ENCODE measurements around the gene MRTO4.
"Not testable (repeated sequence)": the region's sequence is repeated elsewhere in the genome, so short reads cannot be mapped to it uniquely, and the experiment has no call there.

The MRTO4 gene

DNA sequence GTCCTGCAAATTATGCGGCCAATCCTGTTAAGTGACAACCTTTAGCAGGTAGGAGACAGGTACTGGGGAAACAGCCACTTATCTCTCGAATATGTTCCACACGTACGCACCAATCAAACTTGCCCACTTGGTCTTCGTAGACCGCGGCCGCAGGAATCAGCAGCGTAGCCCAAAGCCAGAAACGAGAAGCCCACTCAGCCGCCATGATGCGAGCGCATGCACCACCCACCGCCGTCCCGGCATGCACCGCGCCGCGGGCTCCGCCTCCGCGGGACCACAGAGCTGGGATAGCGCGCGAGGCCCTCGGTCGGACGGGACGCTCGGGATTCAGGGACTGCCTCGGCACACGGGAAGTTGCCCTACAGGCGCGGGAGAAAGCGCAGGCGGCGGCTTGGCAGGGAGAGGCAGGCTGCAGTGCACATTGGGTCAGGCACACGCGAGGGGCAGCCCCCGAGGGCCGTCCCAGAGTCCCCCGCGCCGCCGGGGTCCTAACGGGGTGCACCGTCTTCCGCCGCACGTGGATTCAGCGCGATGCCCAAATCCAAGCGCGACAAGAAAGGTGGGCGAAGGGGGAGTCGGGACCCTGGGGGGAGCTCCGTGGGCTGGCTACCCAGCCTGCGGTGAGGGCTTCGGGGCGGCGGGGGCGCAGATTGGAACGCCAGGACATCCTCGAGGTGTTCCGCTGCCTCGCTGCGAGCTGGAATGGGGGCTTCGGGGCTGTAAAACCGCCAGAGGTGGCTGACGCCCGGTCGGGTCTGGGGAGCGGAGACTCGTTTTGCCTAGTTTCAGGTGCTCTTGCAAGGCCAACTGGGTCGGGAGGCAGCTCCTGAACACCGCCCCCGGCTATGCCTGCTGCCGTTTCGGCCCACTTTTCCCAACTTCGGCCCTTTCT lies at the start of gene MRTO4, which contains the start of gene EMC1:
Gene MRTO4, plus strand, starts transcription at position 501 of the 892 bp plus-strand sequence. Its CDS starts 31 bp downstream, at position 532.
Gene EMC1, minus strand, starts transcription at position 220 of the 892 bp plus-strand sequence. Its CDS starts 15 bp downstream, at position 205.
- peak; percentile 78 for DNase-seq

DNA sequence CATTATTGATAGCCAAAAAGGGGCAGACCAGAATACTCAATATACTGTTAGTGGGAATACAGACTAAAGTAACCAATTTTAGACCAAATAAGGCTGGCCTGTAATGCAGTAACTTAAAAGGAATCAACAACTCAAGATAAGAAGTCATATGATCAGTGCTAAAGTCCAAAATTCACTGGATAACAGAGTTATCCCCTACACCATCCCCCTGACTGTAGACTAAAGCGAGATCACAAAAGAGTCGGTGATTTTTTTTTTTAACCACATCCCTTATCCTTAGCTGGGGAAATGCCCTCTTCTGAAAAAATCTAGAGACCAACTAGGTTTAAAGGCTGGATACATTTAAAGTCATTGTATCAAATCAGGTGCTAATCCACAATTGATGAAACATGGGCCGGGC lies 49.2 kb upstream of the MRTO4 start:
- no peak for DNase-seq

DNA sequence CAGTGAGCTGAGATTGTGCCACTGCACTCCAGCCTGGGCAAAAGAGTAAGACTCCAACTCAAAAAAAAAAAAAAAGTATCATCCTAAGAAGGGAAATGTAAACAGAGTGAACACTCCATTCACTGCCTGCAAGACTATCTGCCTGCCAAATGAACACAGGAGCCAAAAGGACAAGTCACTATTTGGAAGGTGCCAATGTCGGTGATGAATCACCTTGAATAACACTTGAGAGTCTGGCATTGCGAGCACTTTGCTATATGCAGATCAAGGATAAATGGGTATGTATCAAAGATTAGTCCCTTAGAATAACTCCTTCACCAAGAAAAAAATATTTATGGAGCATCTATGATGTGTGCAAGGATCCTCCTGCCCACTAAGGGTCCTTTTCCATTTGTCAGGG lies 48.2 kb upstream of the MRTO4 start:
- no peak for DNase-seq

- DNase-seq, result no peak
Observed at GRCh38 chr1:19204446-19205266, 46.9 kb upstream of the MRTO4 start.

- no peak for DNase-seq
Observed at GRCh38 chr1:19205403-19205802, 46.2 kb upstream of the MRTO4 start.

DNA sequence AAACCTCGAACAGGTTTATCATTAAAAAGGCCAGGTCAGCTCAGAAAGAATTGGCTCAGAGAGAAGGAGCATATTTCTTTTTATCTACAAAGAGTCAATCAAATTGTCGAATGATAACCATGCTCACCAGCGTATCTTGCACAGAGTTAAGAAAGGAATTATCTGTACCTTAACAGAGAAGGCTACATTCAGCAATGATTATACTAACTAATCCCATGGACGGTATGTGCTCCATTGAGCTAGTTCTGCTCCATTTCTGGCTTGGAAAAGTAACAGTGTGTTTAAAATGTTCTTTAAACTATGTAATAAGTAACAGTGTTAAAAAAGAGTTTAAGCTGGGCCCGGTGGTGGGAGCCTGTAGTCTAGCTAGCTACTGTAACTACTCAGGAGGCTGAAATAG lies 45.8 kb upstream of the MRTO4 start:
- no peak for DNase-seq

- no peak for DNase-seq
Observed at GRCh38 chr1:19206947-19207346, 44.7 kb upstream of the MRTO4 start.

GRCh38 chr1:19208710-19209438 lies 42.7 kb upstream of the MRTO4 start:
- no peak for DNase-seq

- DNase-seq, result no peak
Observed at GRCh38 chr1:19209439-19209989, 42.1 kb upstream of the MRTO4 start.

DNA sequence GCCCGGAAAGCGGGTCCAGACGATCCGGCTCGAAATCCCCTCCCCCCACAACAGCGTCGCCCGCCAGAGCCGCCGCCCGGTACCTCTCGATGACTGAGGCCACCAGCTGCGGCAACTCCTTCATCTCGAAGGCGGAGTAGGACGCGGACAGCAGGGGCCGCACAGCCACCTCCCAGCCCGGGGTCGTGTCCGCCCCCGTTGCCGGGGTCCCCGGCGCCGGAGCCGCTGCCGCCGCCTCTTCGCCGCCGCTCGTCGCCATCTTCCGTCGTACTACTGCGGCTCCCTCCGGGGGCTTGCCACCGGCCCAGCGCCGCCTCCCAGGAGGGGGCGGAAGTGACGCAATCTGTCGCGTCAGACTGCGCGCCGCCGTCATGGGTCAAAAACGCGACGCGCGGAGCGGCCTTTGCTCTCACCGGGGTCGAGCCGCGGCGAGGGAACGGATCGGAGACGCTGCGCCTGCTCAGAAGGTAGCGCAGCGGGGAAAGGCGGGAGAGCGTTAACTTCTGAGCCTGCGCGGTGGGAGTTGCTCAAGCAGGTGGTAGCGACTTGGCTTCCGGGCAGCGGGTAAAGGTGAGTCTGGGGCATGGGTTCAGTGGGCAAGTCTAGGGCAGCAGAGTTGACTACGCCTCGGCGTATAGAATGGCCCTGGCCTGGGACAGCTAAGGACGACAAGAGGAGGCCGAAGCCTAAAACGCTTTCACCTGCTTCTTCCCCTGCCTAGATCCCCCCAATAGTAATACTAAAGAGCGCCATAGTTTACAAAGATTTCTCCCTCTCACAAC lies 41.4 kb upstream of the MRTO4 start, which contains the start of gene UBR4:
Gene UBR4, minus strand, starts transcription at position 277 of the 782 bp plus-strand sequence. Its CDS starts 18 bp downstream, at position 259.
- DNase-seq, result peak; percentile 97

- DNase-seq, result no peak
Observed at GRCh38 chr1:19210772-19211549, 40.6 kb upstream of the MRTO4 start.

DNA sequence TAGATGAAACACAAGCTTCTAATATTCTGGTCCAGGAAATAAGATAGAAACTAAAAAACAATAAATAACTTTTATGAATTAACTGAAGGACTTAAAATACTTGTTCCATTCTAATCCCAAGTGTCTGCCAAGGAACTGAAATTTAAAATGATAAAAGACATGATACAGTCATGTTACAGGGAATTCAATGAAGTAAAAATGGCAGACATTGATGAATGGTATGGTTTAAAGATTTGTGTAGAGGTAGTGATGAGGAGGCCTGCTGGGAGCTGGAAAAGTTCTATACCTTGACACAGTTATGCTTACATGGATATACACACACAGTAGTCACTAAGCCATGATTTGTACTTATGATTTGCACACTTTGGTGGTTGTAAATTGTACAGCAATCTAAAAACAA lies 39.4 kb upstream of the MRTO4 start:
- DNase-seq, result no peak

DNA sequence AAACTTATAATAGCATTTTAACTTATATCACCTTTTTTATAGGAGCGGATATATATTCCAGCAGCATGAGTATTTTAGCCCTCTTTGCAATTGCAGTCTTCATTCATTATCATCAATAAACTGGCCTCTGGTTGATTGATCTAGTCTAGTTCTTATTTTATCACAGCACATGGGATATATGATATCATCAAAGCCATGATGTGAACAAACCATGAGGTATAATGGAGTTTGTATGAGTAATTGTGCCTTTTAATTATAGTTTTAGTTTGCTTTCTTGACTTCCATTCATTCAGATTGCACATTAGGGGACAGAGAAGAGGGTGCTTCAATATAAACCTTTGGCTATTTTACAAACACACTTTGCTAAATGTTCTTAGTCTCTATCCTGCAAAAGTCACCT lies 38.0 kb upstream of the MRTO4 start:
- no peak for DNase-seq

GRCh38 chr1:19216585-19216984 lies 35.0 kb upstream of the MRTO4 start:
- not testable (repeated sequence) for DNase-seq

- no peak for DNase-seq
Observed at GRCh38 chr1:19219451-19219850, 32.2 kb upstream of the MRTO4 start.

DNA sequence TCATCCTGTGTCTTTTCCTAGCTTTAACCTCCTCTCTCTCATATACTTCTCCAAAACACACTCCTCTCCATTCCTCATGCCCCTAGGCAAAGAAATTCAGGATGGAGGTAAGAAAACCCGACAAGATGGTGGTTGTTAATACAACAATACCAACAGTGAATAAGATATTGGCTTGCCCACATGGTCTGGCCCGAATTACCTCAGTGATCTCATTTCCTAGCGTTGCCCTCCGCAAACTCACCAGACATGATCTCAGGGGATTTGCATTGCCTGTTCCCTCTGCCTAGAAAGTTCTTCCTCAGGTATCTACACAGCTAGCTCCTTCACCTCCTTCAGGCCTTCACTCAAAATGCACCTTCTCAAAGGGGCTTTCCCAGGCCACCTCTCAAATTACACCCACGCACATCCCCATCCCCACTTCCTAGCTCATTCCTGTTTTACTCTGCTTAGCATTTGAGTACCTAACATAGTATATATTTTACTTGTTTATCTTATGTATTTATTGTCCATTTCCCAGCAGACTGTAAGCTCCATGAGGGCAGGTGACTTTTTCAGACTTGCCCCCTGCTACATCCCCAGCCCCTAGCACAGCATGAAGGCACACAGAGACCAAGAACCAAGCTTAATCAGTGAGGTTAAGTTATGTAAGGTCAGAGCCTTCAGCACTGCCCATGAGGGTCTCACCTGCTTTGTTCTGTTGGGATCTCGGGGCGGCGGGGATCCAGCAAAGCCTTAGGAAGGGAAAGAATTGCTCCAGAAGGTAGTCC lies 31.3 kb upstream of the MRTO4 start:
- DNase-seq, result no peak

GRCh38 chr1:19220991-19221390 lies 30.6 kb upstream of the MRTO4 start:
- no peak for DNase-seq

DNA sequence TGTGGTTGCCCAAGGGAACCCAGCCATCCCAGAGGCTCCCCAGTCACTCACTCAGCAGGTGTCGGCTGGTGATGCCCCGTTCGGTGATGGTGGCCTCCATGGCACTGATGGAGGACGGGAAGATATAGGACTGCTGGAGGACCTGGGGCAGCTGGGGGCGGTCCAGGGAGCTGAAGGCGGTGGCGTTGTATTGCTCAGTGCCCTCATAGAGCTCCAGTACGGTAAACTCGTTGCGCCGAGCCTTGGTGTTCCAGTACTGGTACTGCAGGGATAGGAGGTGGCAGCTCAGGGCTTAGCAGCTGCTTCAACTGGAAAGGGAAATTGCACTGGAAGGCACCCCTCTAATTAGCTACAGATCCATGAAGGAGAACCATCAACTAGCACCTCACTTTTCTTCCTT lies 29.0 kb upstream of the MRTO4 start:
- no peak for DNase-seq

DNA sequence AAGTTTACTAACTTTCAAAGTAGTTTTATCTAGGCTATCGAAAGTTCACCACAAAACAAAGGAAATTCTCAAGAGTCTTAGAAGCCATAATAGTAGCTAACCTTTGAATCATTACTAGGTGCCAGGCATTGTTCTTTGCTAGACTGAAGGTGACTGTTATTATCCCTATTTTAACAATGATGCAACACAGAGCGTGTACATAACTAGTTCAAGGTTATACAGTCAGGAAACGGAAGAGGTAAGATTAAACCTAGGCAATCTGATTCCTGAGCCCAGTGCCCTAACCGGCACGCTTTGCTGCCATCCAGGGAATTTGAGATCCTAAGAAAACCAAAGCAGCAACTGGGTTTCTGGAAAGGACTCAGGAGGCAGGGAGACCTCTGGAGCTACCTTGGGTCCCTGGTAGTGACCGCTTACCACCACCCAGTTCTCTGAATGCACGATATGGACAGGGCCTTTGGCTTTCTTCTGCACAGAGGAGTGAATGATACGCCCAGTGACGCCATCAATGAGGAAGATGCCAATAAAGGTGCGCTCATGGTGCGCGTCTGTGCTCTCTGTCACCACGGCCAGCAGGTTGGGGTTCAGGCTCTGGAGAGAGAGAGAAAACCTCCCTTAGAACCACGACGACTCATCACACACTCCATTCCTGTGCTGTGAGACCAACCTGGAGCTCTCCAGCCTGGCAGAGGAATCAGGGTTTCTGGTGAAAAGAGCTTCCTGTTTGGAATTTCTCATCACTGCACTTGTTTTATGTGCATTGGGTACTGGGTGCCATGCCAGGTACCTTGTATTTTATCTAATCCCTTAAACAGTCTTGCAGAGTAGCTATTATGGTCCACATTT lies 28.4 kb upstream of the MRTO4 start:
- DNase-seq, result no peak

All from NCI-H1105 (cell line).